SK-N-SH treated with all-trans-retinoic acid at 6 μM for 48 hours (cell line): Measurements from ENCODE around the gene NSD1.

Experiments
- BACH2 ChIP-seq: fragments of 250-450 bp; sonication (Bioruptor Pico); IDR thresholded peaks from 2 replicates; pipeline ENCODE4 v1.9.0; 2021; ENCODE audit warnings: mild to moderate bottlenecking, borderline replicate concordance
- ESRRG ChIP-seq: fragments of 250-450 bp; sonication (Bioruptor Pico); IDR thresholded peaks from 2 replicates; pipeline ENCODE4 v1.6.1; 2021; ENCODE audit warnings: mild to moderate bottlenecking
- GLIS3 ChIP-seq: fragments of 250-450 bp; sonication (Bioruptor Pico); IDR thresholded peaks from 2 replicates; pipeline ENCODE4 v1.5.0; 2020; ENCODE audit warnings: mild to moderate bottlenecking, moderate library complexity
- PPARA ChIP-seq: fragments of 250-450 bp; sonication (Bioruptor Pico); IDR thresholded peaks from 2 replicates; pipeline ENCODE4 v1.5.0; 2020; ENCODE audit warnings: mild to moderate bottlenecking, borderline replicate concordance
- ZFP3 ChIP-seq: fragments of 250-450 bp; sonication (Bioruptor Pico); IDR thresholded peaks from 2 replicates; pipeline ENCODE4 v1.5.0; 2020; ENCODE audit warnings: mild to moderate bottlenecking, moderate library complexity
- ZNF8 ChIP-seq: fragments of 450-650 bp; formaldehyde crosslinking; IDR thresholded peaks from 2 replicates; pipeline ENCODE4 v1.5.0; 2020; ENCODE audit warnings: mild to moderate bottlenecking, moderate library complexity
- TF ChIP-seq, protein P1 (sequence below): fragments of 250-450 bp; sonication (Bioruptor Pico); IDR thresholded peaks from 2 replicates; pipeline ENCODE4 v1.8.0; 2021; ENCODE audit warnings: low read depth, mild to moderate bottlenecking, moderate library complexity, borderline replicate concordance

DNA sequence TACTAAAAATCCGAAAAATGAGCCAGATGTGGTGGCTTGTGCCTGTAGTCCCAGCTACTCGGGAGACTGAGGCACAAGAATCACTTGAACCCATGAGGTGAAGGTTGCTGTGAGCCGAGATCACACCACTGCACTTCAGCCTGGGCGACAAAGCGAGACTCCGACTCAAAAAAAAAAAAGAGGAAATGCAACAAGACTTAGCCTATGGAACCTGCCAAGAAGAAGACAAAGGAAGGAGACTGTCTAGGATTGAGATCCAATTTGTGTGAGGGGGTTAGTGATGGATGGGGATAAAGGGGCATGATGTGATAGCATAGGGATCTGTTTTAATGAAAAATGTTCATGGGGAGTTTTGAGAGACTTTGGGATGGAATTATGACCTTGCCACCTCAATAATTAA is 97.1 kb downstream of the NSD1 start:
- no peak for TF ChIP-seq GLIS3 (CRISPR knock-in tag)
- no peak for TF ChIP-seq ZFP3
- TF ChIP-seq, protein P1, sequence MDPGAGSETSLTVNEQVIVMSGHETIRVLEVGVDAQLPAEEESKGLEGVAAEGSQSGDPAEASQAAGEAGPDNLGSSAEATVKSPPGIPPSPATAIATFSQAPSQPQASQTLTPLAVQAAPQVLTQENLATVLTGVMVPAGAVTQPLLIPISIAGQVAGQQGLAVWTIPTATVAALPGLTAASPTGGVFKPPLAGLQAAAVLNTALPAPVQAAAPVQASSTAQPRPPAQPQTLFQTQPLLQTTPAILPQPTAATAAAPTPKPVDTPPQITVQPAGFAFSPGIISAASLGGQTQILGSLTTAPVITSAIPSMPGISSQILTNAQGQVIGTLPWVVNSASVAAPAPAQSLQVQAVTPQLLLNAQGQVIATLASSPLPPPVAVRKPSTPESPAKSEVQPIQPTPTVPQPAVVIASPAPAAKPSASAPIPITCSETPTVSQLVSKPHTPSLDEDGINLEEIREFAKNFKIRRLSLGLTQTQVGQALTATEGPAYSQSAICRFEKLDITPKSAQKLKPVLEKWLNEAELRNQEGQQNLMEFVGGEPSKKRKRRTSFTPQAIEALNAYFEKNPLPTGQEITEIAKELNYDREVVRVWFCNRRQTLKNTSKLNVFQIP (CRISPR knock-in tag) = no peak
- TF ChIP-seq ZNF8 = no peak
- TF ChIP-seq ESRRG (CRISPR knock-in tag) = no peak
- no peak for TF ChIP-seq PPARA (CRISPR knock-in tag)
- no peak for TF ChIP-seq BACH2 (CRISPR knock-in tag)
